ENCODE data around the gene GNG10.

The GNG10 gene

GRCh38 chr9:111649016-111649415, 12.4 kb upstream of the GNG10 start:
- TF ChIP-seq CTCF (IDR thresholded peaks at IDR 0.05; ENCODE audit: low read depth, low read length, missing control alignments): no peak
- DNase-seq (ENCODE audit: low read depth): no peak
- no peak overlapping the region for H3K4me3 ChIP-seq (ENCODE audit: low read depth, low read length)

GRCh38 chr9:111657051-111657450, 4.4 kb upstream of the GNG10 start:
- H3K4me3 ChIP-seq (ENCODE audit: low read depth, low read length): no peak overlapping the region
- no peak for TF ChIP-seq CTCF (IDR thresholded peaks at IDR 0.05; ENCODE audit: low read depth, low read length, missing control alignments)
- no peak for DNase-seq (ENCODE audit: low read depth)

- no peak for TF ChIP-seq CTCF (IDR thresholded peaks at IDR 0.05; ENCODE audit: low read depth, low read length, missing control alignments)
- DNase-seq (ENCODE audit: low read depth): no peak
Observed at GRCh38 chr9:111658943-111659342, 2.5 kb upstream of the GNG10 start.

GRCh38 chr9:111659691-111660090, 1.7 kb upstream of the GNG10 start:
- H3K4me3 ChIP-seq (ENCODE audit: low read depth, low read length): no peak overlapping the region
- no peak for TF ChIP-seq CTCF (IDR thresholded peaks at IDR 0.05; ENCODE audit: low read depth, low read length, missing control alignments)
- no peak for DNase-seq (ENCODE audit: low read depth)

More at GRCh38 chr9:111658943-111659342, 2.5 kb upstream of the GNG10 start:
- H3K4me3 ChIP-seq (ENCODE audit: low read depth, low read length): no peak overlapping the region

- no peak for TF ChIP-seq CTCF (IDR thresholded peaks at IDR 0.05; ENCODE audit: low read depth, low read length, missing control alignments)
- H3K4me3 ChIP-seq (ENCODE audit: low read depth, low read length): peak overlapping the region; percentile 75
- DNase-seq (ENCODE audit: low read depth): no peak
Observed at GRCh38 chr9:111661802-111662521, 557 bp downstream of the GNG10 start.

GRCh38 chr9:111662576-111663300, 1.3 kb downstream of the GNG10 start:
- peak overlapping the region; percentile 75 for H3K4me3 ChIP-seq (ENCODE audit: low read depth, low read length)
- no peak for DNase-seq (ENCODE audit: low read depth)
- TF ChIP-seq CTCF (IDR thresholded peaks at IDR 0.05; ENCODE audit: low read depth, low read length, missing control alignments): no peak
